DMS 273 (cell line): ENCODE measurements around the gene APOBEC3B.
"Not testable (repeated sequence)": the region's sequence is repeated elsewhere in the genome, so short reads cannot be mapped to it uniquely, and the experiment has no call there.

Experiments
- DNase-seq: peaks from one replicate; lab custom pipeline; 2025; ENCODE audit not compliant: unreplicated experiment; lab: John Stamatoyannopoulos, UW

The APOBEC3B gene

DNA sequence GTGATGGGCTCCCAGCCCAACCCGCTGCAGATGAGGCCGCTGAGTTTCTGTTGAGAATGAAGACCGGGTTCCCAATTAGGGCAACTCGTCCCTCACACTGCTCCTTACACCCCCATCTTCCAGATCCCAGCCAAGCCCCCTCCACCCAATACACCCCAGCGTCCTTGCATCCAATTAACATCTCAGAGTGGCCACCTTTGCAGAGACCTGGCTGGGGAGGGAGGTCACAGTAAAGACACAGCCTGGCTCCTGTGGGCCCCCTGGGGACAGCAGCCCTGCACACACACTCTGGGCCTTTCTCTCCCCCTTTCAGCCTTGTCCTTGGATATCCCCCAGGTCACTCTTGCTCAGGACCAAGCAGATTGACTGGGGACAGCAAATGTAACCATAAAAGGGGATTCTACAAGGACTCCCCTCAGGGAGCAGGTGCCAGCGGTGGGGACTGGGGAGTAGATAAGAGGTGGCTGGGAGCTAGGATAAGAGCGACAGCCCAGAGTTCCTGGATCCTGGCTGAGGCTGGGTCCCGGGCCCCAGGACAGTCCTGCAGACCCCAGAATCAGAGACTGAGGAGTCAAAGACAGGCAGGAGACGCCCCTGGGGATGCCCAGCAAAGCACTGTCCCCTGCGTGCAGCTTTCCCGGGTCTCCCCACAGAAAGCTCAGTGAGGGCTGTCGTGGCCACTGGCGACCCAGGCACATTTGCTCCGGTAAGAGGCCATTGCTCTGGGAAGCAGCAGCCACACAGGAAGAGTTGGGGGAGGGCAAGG lies 16.4 kb upstream of the APOBEC3B start:
- DNase-seq, result no peak

DNA sequence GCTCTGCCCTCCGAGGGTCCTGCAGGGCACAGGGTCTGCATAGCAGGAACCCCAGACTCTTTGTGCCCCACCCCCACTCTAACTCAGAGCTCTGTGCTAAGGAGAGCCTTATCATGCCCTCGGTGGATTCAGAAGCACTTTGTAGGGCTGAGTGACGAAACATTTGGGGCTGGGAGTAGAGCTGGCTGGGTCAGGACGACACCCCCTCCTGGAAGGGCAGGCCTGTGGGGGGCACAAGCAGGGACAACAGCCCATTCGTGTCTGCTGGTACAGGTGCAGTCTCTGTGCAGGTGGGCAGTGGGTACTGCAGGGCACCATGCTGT lies 15.8 kb upstream of the APOBEC3B start:
- DNase-seq, result no peak

DNA sequence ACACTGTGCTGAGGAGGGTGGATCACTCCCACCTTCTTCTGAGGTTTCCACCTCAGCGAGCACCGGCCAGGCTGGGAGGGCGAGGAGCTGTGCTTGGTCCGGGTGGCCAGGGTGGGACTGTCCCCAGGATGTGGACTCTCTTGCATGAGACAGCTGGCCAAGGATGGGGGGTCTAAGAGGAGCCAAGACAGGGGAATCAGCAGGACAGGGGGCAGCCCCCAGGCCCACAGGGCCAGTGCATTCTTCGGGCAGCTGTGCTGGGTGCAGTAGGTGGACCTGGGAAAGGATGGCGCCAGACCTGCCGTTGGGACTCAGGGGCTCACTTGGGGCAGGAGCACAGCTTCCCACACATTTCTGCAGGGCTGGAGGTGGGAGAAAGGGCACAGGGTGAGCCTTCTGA lies 15.2 kb upstream of the APOBEC3B start:
- no peak for DNase-seq

DNA sequence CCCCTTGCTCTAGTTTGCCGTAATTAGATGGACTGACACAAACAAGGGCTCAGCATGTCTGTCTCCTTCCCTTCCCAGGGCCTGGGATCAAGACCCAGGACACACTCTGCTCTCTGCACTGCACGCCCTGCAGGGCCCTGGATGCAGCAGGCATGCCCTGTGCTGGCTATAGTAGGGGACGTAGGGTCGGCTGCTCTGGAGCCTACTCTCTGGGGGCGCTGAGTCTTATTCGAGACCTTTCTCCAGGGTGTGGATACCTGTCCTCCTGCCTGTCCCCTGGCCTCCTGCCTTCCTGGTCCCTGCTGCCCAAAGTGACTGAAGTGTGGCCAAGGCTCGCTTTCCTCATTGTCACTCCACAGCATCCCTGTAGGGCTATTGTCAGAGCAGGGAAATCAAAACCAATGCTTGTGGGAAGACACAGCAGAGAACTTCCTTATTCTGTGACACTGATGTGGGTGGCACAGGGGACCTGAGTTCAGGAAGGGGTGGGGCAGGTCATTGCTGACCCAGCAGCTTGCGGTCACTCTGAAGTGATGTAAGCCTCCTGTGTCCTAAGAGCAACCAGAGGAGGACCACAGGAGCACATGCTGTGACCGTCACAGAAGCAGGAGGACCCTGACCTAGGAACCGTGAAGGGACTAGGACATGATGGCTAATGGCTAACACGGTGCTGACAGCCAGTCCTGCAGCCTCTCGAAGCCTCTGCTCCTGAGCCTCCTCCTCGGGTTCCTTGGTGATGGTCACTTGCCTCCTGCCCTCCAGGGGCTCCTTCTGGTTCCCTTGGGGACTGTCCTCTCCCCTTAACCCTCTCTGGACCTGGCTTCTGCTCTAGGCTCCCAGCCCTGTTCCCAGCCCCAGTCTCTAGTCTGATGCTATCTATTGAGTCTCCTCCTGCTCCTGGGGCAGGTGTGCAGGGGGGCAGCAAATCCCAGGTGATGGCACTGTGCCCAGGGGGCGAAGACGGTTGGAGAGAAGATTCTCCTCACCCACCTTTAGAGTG lies 14.4 kb upstream of the APOBEC3B start:
- DNase-seq, result no peak

DNA sequence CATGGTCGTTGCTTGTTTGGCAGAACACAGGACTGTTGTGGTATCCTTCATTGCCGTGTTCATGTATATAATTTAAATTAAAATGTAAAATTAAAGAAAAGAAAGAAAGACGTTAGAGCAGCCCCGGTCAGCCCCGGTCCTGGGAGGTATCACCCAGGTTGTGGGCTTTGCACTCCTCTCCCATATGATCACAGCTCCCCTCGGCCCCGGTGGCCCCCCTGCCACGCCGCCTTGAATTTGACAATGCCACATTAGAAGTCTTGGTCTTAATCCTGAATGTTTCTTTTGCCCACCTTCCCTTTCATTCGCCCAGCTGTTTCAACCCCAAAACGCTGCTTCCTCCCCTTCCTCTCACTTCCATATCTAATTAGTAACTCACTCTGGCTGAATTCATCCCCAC lies 13.3 kb upstream of the APOBEC3B start:
- DNase-seq, result no peak

DNA sequence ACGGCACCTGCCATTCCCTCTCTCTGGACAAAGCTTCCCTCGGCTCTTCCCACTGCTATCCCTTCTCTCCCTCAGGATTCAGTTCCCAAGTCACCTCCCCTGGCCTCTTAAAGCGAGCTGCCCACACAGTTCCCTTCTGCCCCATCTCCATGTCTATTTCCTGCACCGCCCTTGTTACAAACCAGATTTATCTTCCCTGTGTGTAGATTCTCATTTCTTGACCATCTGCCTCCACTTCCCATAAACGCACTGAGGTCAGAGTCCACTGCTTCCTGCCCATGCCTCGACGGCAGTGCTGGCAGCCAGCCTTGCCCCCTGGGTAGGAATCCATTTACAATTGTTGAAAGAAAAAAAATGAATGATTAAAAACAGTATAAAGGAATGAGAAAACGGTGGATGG lies 11.6 kb upstream of the APOBEC3B start:
- DNase-seq, result no peak

DNA sequence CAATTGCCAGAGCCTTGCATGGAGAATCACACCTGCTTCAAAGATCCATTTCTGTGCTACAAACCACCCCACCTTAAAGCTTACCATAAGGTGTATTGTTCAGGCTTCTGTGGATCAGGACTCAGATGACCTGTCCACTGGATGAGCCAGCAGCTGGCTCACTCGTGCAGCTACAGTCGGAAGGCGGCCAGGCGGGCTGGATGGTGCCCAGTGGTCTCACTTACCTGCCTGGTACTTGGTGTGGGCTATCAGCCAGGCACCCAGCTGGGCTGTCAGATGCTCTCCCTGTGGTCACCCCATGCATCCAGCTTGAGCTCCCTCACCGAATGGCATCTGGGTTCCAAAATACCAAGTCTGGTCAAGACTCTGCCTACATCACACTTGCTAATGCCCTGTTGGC lies 10.9 kb upstream of the APOBEC3B start:
- no peak for DNase-seq

DNA sequence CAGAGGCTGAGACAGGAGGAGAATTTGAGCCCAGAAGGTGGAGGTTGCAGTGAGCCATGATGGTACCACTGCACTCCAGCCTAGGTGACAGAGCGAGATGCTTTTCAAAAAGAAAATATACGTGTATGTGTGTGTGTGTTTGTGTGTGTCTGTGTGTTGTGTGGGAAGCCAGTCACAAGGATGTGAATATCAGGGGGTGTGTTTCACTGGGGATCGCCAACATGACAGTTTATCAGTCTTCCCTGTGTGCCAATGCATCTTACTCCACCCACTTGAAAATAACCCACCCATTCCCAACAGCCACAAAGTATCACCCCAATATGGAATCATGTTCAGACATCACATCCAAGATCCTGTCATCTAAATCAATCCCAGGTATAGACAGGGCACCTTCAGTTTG lies 10.4 kb upstream of the APOBEC3B start:
- no peak for DNase-seq

DNA sequence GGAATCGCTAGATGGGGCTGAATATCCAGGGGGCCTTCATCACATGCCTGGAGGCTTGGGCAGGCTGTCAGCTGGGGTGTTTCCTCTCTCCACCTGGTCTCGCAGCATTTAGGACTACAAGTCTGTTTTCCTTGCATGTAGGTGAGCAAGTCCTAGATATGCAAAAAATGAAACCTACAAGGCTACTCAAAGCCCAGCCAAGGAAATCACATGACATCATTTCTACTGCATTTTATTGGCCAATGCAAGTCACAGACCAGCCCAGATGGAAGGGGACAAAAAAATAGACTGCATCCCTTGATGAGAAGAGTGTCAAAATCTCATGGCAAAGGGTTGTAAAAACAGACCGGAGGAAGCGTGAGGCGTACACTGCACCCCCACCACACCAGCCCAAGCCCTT lies 9.6 kb upstream of the APOBEC3B start:
- DNase-seq, result no peak

DNA sequence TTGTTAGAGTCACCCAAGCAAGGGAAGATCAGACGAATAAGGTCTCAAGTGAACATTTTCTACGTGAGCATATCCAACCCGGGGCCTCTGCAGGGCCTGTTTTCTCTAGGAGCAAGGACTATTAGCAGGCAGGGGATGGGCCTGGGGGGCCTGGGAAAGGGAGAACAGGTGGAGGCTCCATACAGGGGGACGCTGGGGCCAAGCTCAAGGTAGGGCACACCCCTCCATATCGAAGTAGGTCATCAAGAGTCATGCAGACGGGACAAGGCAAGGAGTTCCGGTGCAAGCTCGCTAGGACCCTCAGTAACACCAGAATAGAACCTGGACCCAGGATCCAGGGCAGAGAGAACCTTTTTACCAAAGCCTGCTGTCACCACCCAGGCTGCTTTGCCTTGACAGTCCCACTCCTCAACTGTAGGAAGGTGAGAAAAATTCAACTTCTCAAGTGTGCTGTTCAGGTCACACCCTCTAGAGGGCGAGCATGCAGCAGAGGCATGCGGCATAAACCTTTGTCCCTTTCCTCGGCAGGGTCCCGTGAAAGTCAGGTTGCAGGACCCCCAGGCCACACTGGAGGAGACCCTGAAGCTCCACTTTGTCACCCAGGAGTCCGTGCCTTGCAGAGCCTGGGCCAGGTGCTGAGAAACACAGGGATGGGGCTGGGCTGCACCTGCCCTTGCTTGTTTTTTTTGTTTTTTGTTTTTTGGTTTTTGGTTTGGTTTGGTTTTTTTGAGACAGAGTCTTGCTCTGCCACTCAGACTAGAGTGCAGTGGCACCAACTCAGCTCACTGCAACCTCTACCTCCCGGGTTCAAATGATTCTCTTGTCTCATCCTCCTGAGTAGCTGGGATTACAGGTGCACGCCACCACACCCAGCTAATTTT lies 8.6 kb upstream of the APOBEC3B start:
- DNase-seq, result peak; percentile 57

DNA sequence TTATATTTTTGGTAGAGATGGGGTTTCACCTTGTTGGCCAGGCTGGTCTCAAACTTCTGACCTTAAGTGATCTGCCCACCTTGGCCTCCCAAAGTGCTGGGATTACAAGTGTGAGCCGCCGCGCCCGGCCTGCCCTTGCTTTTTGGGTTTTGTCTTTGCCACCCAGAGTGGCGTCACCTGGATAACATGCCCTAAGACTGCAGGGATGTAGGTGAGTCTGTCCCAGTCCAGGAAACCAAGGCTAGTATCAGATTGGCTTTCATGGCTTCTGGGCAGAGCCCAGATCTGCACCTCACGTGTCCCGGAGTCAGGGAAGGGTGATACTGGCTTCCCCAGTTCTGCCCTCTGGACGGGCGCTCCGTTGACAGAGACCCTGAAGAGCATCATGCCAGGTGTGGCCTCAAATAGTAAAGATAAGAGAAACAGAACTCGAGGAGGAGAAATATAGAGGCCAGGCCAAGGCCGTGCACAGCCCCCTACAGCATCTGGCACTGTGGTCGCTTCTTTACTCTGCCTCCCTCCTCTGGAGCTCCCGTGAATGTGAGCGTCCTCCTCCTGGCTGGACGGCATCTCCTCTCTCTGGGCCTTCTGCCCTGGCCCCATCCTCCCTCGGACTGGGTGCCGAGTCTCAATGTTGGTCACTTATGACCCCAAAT lies 7.8 kb upstream of the APOBEC3B start:
- DNase-seq, result no peak

DNA sequence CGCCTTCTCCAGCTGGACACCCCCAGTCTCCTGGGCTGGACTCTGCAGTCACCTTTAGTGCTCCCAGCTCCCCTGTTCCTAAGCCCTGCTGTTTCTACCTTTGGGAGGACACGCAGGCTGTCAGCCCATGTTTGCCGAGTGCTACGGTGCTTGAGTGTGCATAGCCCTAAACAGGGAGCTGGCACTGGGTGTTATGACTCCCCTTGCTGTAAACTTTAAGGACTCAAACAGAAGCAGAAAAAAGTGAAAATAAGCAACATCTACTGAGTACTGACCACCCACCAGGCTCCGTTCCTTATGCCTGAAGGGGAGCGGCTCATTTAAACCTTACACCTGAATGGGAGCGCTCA lies 7.3 kb upstream of the APOBEC3B start:
- DNase-seq, result no peak

DNA sequence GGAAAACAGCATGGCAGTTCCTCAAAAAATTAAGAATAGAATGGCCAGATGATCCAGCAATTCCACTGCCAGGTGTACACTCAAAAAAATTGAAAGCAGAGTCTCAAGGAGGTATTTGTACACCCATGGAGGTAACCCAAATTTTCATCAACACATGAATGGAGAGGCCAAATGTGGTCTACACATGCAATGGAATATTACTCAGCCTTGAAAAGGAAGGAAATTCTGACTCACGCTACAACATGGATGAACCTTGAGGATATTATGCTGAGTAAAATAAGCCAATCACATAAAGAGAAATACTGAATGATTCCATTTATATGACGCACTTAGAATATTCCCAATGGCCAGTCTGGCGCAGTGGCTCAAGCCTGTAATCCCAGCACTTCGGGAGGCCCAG lies 4.9 kb upstream of the APOBEC3B start:
- DNase-seq, result not testable (repeated sequence)

DNA sequence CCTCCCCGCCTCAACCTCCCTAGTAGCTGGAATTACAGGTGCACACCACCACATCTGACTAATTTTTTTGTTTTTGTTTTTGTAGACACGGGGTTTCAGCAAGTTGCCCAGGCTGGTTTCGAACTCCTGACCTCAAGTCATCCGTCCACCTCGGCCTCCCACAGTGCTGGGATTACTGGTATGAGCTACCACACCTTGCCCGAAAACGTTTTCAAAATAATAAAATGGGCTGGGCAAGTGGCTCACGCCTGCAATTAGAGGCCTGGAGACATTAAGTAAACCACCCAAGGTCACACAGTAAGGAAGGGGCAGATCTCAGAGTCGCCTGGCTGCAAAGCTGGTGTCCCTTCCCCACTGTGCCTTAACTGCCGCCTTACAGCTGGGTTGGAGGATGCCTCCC lies 1.6 kb upstream of the APOBEC3B start:
- DNase-seq, result not testable (repeated sequence)

DNA sequence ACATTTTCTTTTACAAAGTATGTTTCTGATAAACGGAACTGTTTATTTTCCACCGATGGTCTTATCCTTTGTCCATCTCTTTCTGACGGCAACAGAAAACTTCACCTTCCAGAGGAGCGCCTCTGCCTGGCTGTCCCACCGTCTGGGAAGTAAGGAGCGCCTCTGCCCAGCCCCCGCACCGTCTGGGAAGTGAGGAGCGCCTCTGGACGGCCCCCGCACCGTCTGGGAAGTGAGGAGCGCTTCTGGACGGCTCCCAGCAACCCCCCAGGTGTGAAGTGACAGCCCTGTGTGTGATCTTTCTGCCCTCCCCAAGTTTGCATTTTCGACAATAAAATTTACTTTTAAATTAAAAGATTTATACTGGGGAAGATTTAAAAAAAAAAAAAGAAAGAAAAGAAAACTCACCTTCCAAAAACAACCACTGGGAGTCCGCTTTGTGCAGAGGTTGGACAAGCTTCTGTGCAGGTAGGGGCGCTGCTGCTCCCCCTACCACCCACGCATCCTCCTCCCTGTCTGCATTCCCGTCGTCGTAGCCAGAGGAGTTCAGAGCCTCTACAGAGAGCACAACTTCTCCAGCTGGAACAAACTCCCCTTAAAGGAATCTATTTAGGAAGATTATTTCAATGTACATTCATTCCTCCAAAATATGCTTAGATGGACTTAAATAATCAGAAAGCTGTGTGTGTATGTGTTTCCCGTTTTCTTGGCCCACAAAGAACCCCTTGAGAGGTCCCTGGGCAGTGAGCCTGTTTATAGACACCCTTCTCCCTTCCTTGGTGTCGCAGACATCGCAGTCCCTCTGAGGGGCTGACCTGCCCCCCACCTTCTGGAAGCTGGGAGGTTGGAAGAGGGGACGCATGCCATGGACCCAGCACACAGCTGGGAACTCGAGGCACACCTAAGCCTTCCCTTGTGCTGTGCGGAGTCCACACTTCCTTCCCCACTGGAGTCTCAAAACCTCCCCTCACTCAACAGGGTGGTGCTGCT lies 849 bp upstream of the APOBEC3B start:
- peak; percentile 47 for DNase-seq

DNA sequence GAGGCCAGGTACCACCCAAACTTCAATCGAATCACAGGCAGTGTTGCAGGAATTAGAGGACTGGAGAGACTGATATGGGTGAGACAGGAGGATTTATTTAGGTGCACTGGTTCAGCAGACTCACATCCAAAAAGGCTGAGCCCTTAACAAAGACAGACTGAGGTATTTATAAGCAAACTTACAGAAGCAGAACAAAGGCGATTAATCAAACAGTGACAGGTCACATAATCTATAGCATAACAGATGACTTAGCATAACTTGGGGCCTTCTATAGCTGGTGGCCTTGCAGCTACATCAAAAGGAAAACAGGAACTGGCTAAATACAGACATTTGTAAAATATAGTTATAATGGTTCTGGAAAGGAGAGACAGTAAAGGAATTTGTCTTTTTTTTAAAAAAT lies 2.1 kb downstream of the APOBEC3B start:
- no peak for DNase-seq

DNA sequence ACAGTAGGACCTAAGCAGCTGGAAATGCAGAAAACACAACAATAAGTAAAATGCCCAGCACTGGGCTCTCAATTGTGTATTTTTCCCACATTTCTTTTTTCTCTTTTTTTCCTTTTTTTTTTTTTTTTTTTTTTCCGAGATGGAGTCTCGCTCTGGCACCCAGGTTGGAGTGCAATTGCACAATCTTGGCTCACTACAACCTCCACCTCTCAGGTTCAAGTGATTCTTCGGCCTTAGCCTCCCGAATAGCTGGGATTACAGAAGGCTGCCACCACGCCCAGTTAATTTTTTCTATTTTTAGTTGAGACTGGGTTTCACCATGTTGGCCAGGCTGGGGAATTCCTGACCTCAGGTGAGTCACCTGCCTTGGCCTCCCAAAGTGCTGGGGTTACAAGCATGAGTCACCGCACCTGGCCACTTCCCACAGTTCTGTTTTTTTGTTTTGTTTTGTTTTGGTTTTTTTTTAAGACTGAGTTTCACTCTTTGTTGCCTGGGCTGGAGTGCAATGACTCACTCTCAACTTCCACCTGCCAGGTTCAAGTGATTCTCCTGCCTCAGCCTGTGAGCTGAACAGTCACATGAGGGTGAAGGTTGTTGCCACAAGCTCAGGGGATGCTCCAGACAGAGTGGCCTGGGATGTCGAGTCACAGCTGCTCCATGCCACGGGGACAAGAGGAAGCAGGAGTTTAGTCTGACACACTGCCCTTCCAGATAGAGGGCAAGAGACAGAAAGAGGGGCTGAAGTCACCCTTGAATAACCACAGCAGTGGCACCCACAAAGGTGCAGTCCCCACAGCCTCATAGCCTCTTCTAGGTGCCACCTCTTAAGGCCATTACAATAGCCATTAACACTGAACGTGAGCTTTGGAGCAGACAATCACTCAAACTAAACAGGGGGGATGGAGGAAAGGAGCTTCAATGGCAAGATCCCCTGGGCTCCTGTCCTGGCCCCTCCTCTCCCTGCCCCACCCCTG lies 2.9 kb downstream of the APOBEC3B start:
- DNase-seq, result not testable (repeated sequence)

DNA sequence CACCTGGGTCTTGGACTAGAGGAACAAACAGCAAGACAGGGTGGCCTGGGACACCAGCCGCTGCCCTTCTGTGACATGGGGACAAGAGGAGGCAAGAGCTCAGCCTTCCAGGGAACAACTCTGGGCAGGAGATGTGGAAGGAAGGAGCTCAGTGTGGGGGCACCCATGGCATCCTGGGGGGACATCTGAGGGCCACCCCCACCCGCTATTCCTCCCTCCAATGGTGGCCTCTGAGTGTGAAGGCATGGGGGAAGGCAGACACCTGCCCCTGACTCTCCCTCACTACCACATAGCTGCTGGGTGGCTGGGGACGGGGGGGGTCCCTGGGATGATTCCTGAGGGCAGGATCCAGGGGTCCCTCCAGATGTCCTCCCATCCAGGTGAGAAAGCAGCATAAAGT lies 4.5 kb downstream of the APOBEC3B start:
- DNase-seq, result no peak
